GM12878 (cell line): ENCODE measurements around the gene DHRS12. TPM values are rescaled to one million over a fixed set of nuclear protein-coding genes. Genes with fewer than 3 reads are reported as not detected.

Experiments used
- ATF7 ChIP-seq: fragments of 450-650 bp; IDR thresholded peaks from 2 replicates; pipeline ENCODE4 v1.6.1; 2016; ENCODE audit warnings: low read depth, mild to moderate bottlenecking
- CBFB ChIP-seq: IDR thresholded peaks from 2 replicates; pipeline ENCODE4 v1.6.1; 2016; ENCODE audit warnings: antibody characterized with exemption, low read depth
- DPF2 ChIP-seq: fragments of 450-650 bp; IDR thresholded peaks from 2 replicates; pipeline ENCODE4 v1.6.1; 2017; ENCODE audit warnings: mild to moderate bottlenecking
- EGR1 ChIP-seq, 2 experiments: IDR thresholded peaks; 1 replicate in 1 of 2; 2 replicates in 1 of 2; pipeline ENCODE4 v1.6.1; 2011 to 2012; ENCODE audit warnings: low read depth in 2 of 2, low read length in 2 of 2, borderline replicate concordance in 1 of 2, mild to moderate bottlenecking in 1 of 2, moderate library complexity in 1 of 2
- KDM1A ChIP-seq: fragments of 200-600 bp; sonication (generic); IDR thresholded peaks from 2 replicates; pipeline ENCODE4 v1.6.1; 2016; ENCODE audit warnings: borderline replicate concordance
- KLF5 ChIP-seq: fragments of 450-650 bp; IDR thresholded peaks from 2 replicates; pipeline ENCODE4 v1.6.1; 2014; ENCODE audit warnings: mild to moderate bottlenecking; ENCODE audit not compliant: partially characterized antibody
- MEF2A ChIP-seq: IDR thresholded peaks from 2 replicates; pipeline ENCODE4 v1.6.1; 2011; ENCODE audit warnings: low read depth, mild to moderate bottlenecking, low read length, moderate library complexity; ENCODE audit not compliant: insufficient read depth
- NBN ChIP-seq: fragments of 450-650 bp; IDR thresholded peaks from 2 replicates; pipeline ENCODE4 v1.6.1; 2016
- NFYA ChIP-seq: IDR thresholded peaks from 2 replicates; pipeline ENCODE4 v1.6.1; 2011; ENCODE audit warnings: low read depth, mild to moderate bottlenecking, low read length, improper control_type of control experiment, borderline replicate concordance
- POU2F2 ChIP-seq: IDR thresholded peaks from 3 replicates; pipeline ENCODE4 v1.6.1; 2011; ENCODE audit warnings: low read depth, mild to moderate bottlenecking, low read length, borderline replicate concordance
- RCOR1 ChIP-seq: conservative IDR thresholded peaks from 2 replicates; pipeline ENCODE4 v1.6.1; 2012; ENCODE audit warnings: low read depth, low read length, improper control_type of control experiment
- RELB ChIP-seq: fragments of 450-650 bp; IDR thresholded peaks from 2 replicates; pipeline ENCODE4 v1.6.1; 2017; ENCODE audit warnings: low read depth, mild to moderate bottlenecking, moderate library complexity
- REST ChIP-seq: IDR thresholded peaks from 2 replicates; pipeline ENCODE4 v1.6.1; 2012; ENCODE audit warnings: mild to moderate bottlenecking, low read depth, low read length
- SIN3A ChIP-seq: IDR thresholded peaks from 2 replicates; pipeline ENCODE4 v1.6.1; 2012; ENCODE audit warnings: low read depth, low read length, improper control_type of control experiment
- SMAD5 ChIP-seq: IDR thresholded peaks from 2 replicates; pipeline ENCODE4 v1.6.1; 2016; ENCODE audit warnings: antibody characterized with exemption, low read depth
- SMC3 ChIP-seq: IDR thresholded peaks from 2 replicates; pipeline ENCODE4 v1.6.1; 2011; ENCODE audit warnings: low read length, improper control_type of control experiment, borderline replicate concordance
- TCF12 ChIP-seq: IDR thresholded peaks from 2 replicates; pipeline ENCODE4 v1.6.1; 2011; ENCODE audit warnings: low read depth, mild to moderate bottlenecking, low read length
- USF2 ChIP-seq: IDR thresholded peaks from 2 replicates; pipeline ENCODE4 v1.6.1; 2011; ENCODE audit warnings: low read depth, low read length, improper control_type of control experiment, borderline replicate concordance
- ZBTB33 ChIP-seq: fragments of 450-650 bp; IDR thresholded peaks from 2 replicates; pipeline ENCODE4 v1.6.1; 2017; ENCODE audit warnings: mild to moderate bottlenecking
- ZNF274 ChIP-seq: IDR thresholded peaks from one replicate; pipeline ENCODE4 v1.8.0; 2011; ENCODE audit not compliant: insufficient read length, insufficient read depth
- ZZZ3 ChIP-seq: IDR thresholded peaks from 2 replicates; pipeline ENCODE4 v1.6.1; 2011; ENCODE audit warnings: low read depth; ENCODE audit not compliant: control insufficient read depth, insufficient read length
- polyA plus RNA-seq, 11 experiments: library from polyadenylated mRNA; depleted of rRNA in 4 of 11; unstranded in 6 of 11; stranded (reverse) in 5 of 11; fragments of >200 nt; fragmentation: Nextera tagmentation in 4 of 11; fragmentation: Illumina TruSeq in 1 of 11; extraction: Ambion mirVana in 4 of 11; extraction: Trizol in 1 of 11; gene quantifications; 1 replicate in 1 of 11; 2 replicates in 10 of 11; pipeline versions ENCODE4 v1.2.1 to v1.2.3, GENCODE V29; 2011 to 2016; ENCODE audit warnings: inconsistent platforms in 2 of 11, missing spikeins in 2 of 11, low read depth in 1 of 11
- total RNA-seq, 4 experiments: library from RNA; depleted of rRNA in 3 of 4; stranded (reverse); fragments of >200 nt in 3 of 4; fragmentation: Illumina TruSeq in 1 of 4; extraction: Trizol in 1 of 4; gene quantifications; 2 replicates each; pipeline versions ENCODE4 v1.2.1 to v1.2.3, GENCODE V29; 2013 to 2021

DHRS12 gene
- total and polyA plus RNA-seq, 10 of the 15 experiments (the other 5 are each of a cell fraction or from before 2014, with no cell fraction given), result 2.9 to 11.3 (median 8.2) TPM

GRCh38 chr13:51803422-51804294, at the start of gene DHRS12 (continued):
- TF ChIP-seq RELB (peak; percentile 61), EGR1 (IDR thresholded peaks at IDR 0.05; ENCODE audit: borderline replicate concordance in 1 of 2, low read depth in 2 of 2, low read length in 2 of 2) (0 out of 3 replicates have a peak, but pooled peaks of 1 of the 2 experiments have one; percentile 13), DPF2 (peak; percentile 96), MEF2A (no peak), TCF12 (0 out of 2 replicates have a peak, but pooled peaks have one; percentile 2), KDM1A (no peak), SMC3 (no peak; the same call in 1 of the 2 replicates), USF2 (peak; percentile 48), RCOR1 (no peak), ATF7 (peak; percentile 70), REST (no peak), ZBTB33 (no peak), SMAD5 (peak; percentile 8; the same call in 1 of the 2 replicates), NFYA (no peak), ZZZ3 (no peak), POU2F2 (no peak), ZNF274 (no peak), CBFB (peak; percentile 27; the same call in 1 of the 2 replicates), KLF5 (no peak), SIN3A (no peak; the same call in 1 of the 2 replicates), NBN (peak; percentile 74)
